IMR-90 (cell line): ENCODE data around the gene ST3GAL3.

Experiments used
- BHLHE40 ChIP-seq: fragments of 150-350 bp; IDR thresholded peaks from 2 replicates; pipeline ENCODE4 v1.6.1; 2016; ENCODE audit warnings: mild to moderate bottlenecking, low read depth, low read length
- CEBPB ChIP-seq: IDR thresholded peaks from 2 replicates; pipeline ENCODE4 v1.6.1; 2012; ENCODE audit warnings: low read depth, low read length, improper control_type of control experiment
- CTCF ChIP-seq: conservative IDR thresholded peaks from 2 replicates; pipeline ENCODE4 v1.5.1; 2012; ENCODE audit warnings: mild to moderate bottlenecking, low read depth, low read length, improper control_type of control experiment
- ELK1 ChIP-seq: fragments of 150-350 bp; IDR thresholded peaks from 2 replicates; pipeline ENCODE4 v1.6.1; 2016; ENCODE audit warnings: low read depth, mild to moderate bottlenecking, low read length, moderate library complexity, borderline replicate concordance
- FOS ChIP-seq: fragments of 150-350 bp; IDR thresholded peaks from 2 replicates; pipeline ENCODE4 v1.6.1; 2016; ENCODE audit warnings: low read depth, low read length
- MAFK ChIP-seq: IDR thresholded peaks from 2 replicates; pipeline ENCODE4 v1.6.1; 2012; ENCODE audit warnings: low read depth, low read length, improper control_type of control experiment
- MAZ ChIP-seq: IDR thresholded peaks from 2 replicates; pipeline ENCODE4 v1.6.1; 2012; ENCODE audit warnings: low read depth, mild to moderate bottlenecking, low read length, improper control_type of control experiment, moderate library complexity, borderline replicate concordance
- MXI1 ChIP-seq: IDR thresholded peaks from 2 replicates; pipeline ENCODE4 v1.6.1; 2012; ENCODE audit warnings: low read depth, mild to moderate bottlenecking, low read length, moderate library complexity, borderline replicate concordance
- NFE2L2 ChIP-seq: fragments of 150-350 bp; IDR thresholded peaks from 2 replicates; pipeline ENCODE4 v1.6.1; 2016; ENCODE audit warnings: low read depth, mild to moderate bottlenecking, low read length
- POLR2A ChIP-seq: IDR thresholded peaks from 2 replicates; pipeline ENCODE4 v1.6.1; 2012; ENCODE audit warnings: mild to moderate bottlenecking, low read depth, low read length
- RAD21 ChIP-seq: IDR thresholded peaks from 2 replicates; pipeline ENCODE4 v1.6.1; 2012; ENCODE audit warnings: low read length, improper control_type of control experiment
- RCOR1 ChIP-seq: IDR thresholded peaks from 2 replicates; pipeline ENCODE4 v1.6.1; 2012; ENCODE audit warnings: mild to moderate bottlenecking, low read length, improper control_type of control experiment; ENCODE audit not compliant: insufficient replicate concordance
- RFX5 ChIP-seq: IDR thresholded peaks from 2 replicates; pipeline ENCODE4 v1.8.0; 2012; ENCODE audit warnings: low read depth, mild to moderate bottlenecking, low read length, moderate library complexity
- TF ChIP-seq, protein P1 (sequence below): fragments of 150-350 bp; IDR thresholded peaks from 2 replicates; pipeline ENCODE4 v1.6.1; 2017; ENCODE audit warnings: mild to moderate bottlenecking, antibody characterized with exemption, low read length, low read depth

- no peak for TF ChIP-seq RCOR1
- TF ChIP-seq MAFK = no peak
- no peak for TF ChIP-seq BHLHE40
- TF ChIP-seq CTCF = no peak
- no peak for TF ChIP-seq ELK1
- TF ChIP-seq POLR2A = no peak
- TF ChIP-seq, protein P1, sequence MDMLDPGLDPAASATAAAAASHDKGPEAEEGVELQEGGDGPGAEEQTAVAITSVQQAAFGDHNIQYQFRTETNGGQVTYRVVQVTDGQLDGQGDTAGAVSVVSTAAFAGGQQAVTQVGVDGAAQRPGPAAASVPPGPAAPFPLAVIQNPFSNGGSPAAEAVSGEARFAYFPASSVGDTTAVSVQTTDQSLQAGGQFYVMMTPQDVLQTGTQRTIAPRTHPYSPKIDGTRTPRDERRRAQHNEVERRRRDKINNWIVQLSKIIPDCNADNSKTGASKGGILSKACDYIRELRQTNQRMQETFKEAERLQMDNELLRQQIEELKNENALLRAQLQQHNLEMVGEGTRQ = no peak
- TF ChIP-seq RAD21 = no peak
- TF ChIP-seq MAZ = no peak
- TF ChIP-seq CEBPB = no peak
- TF ChIP-seq FOS = no peak
- no peak for TF ChIP-seq MXI1
- TF ChIP-seq RFX5 = no peak
- peak; percentile 64; the same call in 1 of the 2 replicates for TF ChIP-seq NFE2L2
Observed at GRCh38 chr1:43750083-43750482, 42.7 kb downstream of the ST3GAL3 start.
